HG03064 (cell line): ENCODE results near the gene GABARAP.

ENCODE experiments used
- ATAC-seq: cut with Tn5 transposase; IDR thresholded peaks from one replicate; pipeline ENCODE4 v1.9.1; 2021; ENCODE audit warnings: low read depth; ENCODE audit not compliant: unreplicated experiment

The GABARAP gene

GRCh38 chr17:7208754-7209460 is 33.3 kb downstream of the GABARAP start:
- no peak for ATAC-seq

GRCh38 chr17:7208027-7208571 is 34.1 kb downstream of the GABARAP start:
- ATAC-seq = no peak

GRCh38 chr17:7207120-7208001 is 34.9 kb downstream of the GABARAP start:
- ATAC-seq = no peak

GRCh38 chr17:7205561-7205960 is 36.7 kb downstream of the GABARAP start:
- no peak for ATAC-seq

- ATAC-seq = peak; percentile 70
Observed at GRCh38 chr17:7204828-7205461, 37.3 kb downstream of the GABARAP start.

- ATAC-seq = no peak
Observed at GRCh38 chr17:7204336-7204735, 37.9 kb downstream of the GABARAP start.

- no peak for ATAC-seq
Observed at GRCh38 chr17:7203391-7203790, 38.9 kb downstream of the GABARAP start.

- no peak for ATAC-seq
Observed at GRCh38 chr17:7196651-7197401, 45.4 kb downstream of the GABARAP start.

GRCh38 chr17:7195971-7196370 is 46.3 kb downstream of the GABARAP start:
- no peak for ATAC-seq

- no peak for ATAC-seq
Observed at GRCh38 chr17:7192271-7192937, 49.8 kb downstream of the GABARAP start.

GRCh38 chr17:7191571-7192270 is 50.5 kb downstream of the GABARAP start:
- ATAC-seq = no peak

GRCh38 chr17:7191069-7191468 is 51.2 kb downstream of the GABARAP start:
- no peak for ATAC-seq

GRCh38 chr17:7190276-7190917 is 51.9 kb downstream of the GABARAP start:
- no peak for ATAC-seq
